ENCODE data around the gene LGALS14. TPM values are rescaled to one million over a fixed set of nuclear protein-coding genes. Genes with fewer than 3 reads are reported as not detected.
A peak's percentile ranks its signal among the peaks of the same experiment; 100 is the strongest.
"Not testable (repeated sequence)": the region's sequence is repeated elsewhere in the genome, so short reads cannot be mapped to it uniquely, and the experiment has no call there.

Gene LGALS14
- total and polyA plus RNA-seq, 2 of the 8 experiments (the other 6 are each of a cell fraction or from before 2014, with no cell fraction given) = 0.50 to 0.77 TPM

DNA sequence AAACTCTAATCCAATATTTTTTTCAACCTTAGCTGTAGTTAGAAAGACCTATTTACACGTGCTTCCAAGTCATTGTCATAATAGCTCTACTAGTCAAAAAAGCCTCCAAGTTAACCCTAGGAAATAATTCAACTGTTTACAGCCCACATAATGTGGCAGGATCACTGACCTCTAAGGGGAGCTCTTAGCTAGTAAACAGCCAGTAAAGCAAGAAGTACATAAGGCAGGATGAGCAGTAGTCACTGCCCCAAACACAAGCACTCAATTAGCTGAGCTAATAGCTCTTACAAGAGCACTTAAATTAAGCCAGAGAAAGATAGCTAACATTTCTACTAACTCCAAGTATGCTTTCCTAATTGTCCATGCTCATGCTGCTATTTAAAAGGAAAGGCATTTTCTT is 30.4 kb upstream of the LGALS14 start:
- H3K4me1 ChIP-seq (replicated peaks in 1 of 4; ENCODE audit: control insufficient read depth in 3 of 4, insufficient read depth in 4 of 4, low read length in 3 of 4); H2BK12ac ChIP-seq (ENCODE audit: low read depth, low read length); DNase-seq (ENCODE audit: low read depth in 1 of 2, low spot score in 2 of 2); H3K14ac ChIP-seq (ENCODE audit: insufficient read length); POLR2A ChIA-PET (ENCODE audit: partially characterized antibody); H3K4me3 ChIP-seq (ENCODE audit: extremely low read depth in 1 of 4, insufficient read depth in 2 of 4, low read depth in 3 of 4, low read length in 4 of 4); H2BK20ac ChIP-seq (ENCODE audit: low read length); H3K4ac ChIP-seq (replicated peaks; ENCODE audit: insufficient read length, low read depth, low read length); H3K79me1 ChIP-seq (ENCODE audit: low read depth, low read length); H3K23ac ChIP-seq (ENCODE audit: insufficient read length); H4K91ac ChIP-seq (replicated peaks; ENCODE audit: insufficient read length, low read length); H2AK5ac ChIP-seq (ENCODE audit: low read depth, low read length); H3K56ac ChIP-seq (replicated peaks; ENCODE audit: insufficient read length, low read depth, low read length); H3K9me3 ChIP-seq (ENCODE audit: insufficient read depth in 2 of 2, low read depth in 1 of 2, low read length in 1 of 2); H3K27me3 ChIP-seq (replicated peaks in 1 of 4; ENCODE audit: control insufficient read depth in 3 of 4, extremely low read depth in 1 of 4, insufficient read depth in 3 of 4, low read length in 3 of 4); H2BK15ac ChIP-seq (ENCODE audit: low read length); H3K9ac ChIP-seq (replicated peaks in 1 of 4; ENCODE audit: extremely low read depth in 1 of 4, low read depth in 3 of 4, low read length in 3 of 4); H3K27ac ChIP-seq (ENCODE audit: low read depth, low read length); H3K36me3 ChIP-seq (ENCODE audit: control insufficient read depth in 2 of 4, insufficient read depth in 4 of 4, low read length in 3 of 4); H2BK120ac ChIP-seq (replicated peaks; ENCODE audit: low read depth, low read length); H3K23me2 ChIP-seq (ENCODE audit: low read depth, low read length); H2AFZ ChIP-seq (ENCODE audit: low read length); H4K5ac ChIP-seq (ENCODE audit: insufficient read length, low read depth, low read length); H4K20me1 ChIP-seq (replicated peaks in 1 of 2; ENCODE audit: control insufficient read depth in 1 of 2, insufficient read depth in 2 of 2, low read length in 2 of 2); H2BK5ac ChIP-seq (ENCODE audit: low read depth, low read length); H3K79me2 ChIP-seq (ENCODE audit: control insufficient read depth in 1 of 2, insufficient read depth in 2 of 2, low read length in 2 of 2); FAIRE-seq; H3K18ac ChIP-seq (ENCODE audit: extremely low read depth, low read length); H4K8ac ChIP-seq (ENCODE audit: extremely low read depth, insufficient read depth, low read length); H3K4me2 ChIP-seq (ENCODE audit: insufficient read depth in 1 of 2, low read depth in 2 of 2, low read length in 2 of 2): not testable (repeated sequence)
- CTCF ChIA-PET (ENCODE audit: partially characterized antibody) = interaction anchor here (0.7 to 7.2 kb wide), 18 partner anchors 8 to 297 kb away, joined by 3 to 108 read pairs (median 6); partner anchors contain the start of genes DLL3 and PSMC4
- WGBS, 2 experiments (ENCODE audit: extremely low coverage in 1 of 2, insufficient coverage in 1 of 2, insufficient read length in 1 of 2, insufficient replicate concordance in 2 of 2, low coverage in 1 of 2, low lambda C conversion rate in 2 of 2, missing lambda C conversion rate in 1 of 2) = 50% methylated on average over 1 of the region's 1 CpG; no CpG with 5 or more reads in 1 of the 2 experiments
- TF ChIP-seq KDM1A (IDR thresholded peaks at IDR 0.05; ENCODE audit: borderline replicate concordance, low read length) = peak; percentile 69; the same call in 1 of the 2 replicates
- TF ChIP-seq, protein P1, sequence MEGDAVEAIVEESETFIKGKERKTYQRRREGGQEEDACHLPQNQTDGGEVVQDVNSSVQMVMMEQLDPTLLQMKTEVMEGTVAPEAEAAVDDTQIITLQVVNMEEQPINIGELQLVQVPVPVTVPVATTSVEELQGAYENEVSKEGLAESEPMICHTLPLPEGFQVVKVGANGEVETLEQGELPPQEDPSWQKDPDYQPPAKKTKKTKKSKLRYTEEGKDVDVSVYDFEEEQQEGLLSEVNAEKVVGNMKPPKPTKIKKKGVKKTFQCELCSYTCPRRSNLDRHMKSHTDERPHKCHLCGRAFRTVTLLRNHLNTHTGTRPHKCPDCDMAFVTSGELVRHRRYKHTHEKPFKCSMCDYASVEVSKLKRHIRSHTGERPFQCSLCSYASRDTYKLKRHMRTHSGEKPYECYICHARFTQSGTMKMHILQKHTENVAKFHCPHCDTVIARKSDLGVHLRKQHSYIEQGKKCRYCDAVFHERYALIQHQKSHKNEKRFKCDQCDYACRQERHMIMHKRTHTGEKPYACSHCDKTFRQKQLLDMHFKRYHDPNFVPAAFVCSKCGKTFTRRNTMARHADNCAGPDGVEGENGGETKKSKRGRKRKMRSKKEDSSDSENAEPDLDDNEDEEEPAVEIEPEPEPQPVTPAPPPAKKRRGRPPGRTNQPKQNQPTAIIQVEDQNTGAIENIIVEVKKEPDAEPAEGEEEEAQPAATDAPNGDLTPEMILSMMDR (IDR thresholded peaks at IDR 0.05; ENCODE audit: control extremely low read depth in 1 of 3, insufficient read depth in 1 of 3, low read depth in 1 of 3, low read length in 3 of 3) = peak in 2 of 3 experiments; percentile 35 to 36; a peak in 2 of 4 replicates
- peak; percentile 64 to 69 for TF ChIP-seq RAD21 (IDR thresholded peaks at IDR 0.05 in 1 of 2, conservative IDR thresholded peaks at IDR 0.05 in 1 of 2; ENCODE audit: low read depth in 2 of 2, low read length in 2 of 2)

Measured in H1 (cell line).